GM12874 (cell line): ENCODE measurements around the gene BMF.
A peak's percentile ranks its signal among the peaks of the same experiment; 100 is the strongest.

Source experiments
- TF ChIP-seq, protein P1 (sequence below): IDR thresholded peaks from 2 replicates; pipeline ENCODE4 v1.5.1; 2011; ENCODE audit warnings: low read depth, mild to moderate bottlenecking, control low read depth, low read length, moderate library complexity; ENCODE audit not compliant: insufficient read depth

Gene BMF

DNA sequence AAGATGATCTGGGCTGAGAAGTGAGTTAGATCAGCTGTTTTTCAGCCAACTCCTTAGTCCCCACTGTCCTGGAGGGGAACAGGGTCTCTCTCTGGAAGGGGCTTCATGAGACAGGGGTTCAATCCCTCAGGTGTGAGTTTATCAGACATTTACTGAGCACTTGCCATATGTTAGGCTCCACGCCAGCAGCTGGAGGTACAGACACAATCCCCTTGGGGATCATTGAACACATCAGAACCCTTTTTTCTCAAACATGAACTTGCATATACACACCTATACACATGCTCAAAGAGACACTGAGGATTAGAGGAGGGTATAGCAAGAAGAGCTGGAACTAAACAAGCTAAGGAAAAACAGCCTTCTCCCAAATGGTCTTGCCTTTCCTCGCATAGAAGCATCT is 5.5 kb upstream of the BMF start:
- TF ChIP-seq, protein P1, sequence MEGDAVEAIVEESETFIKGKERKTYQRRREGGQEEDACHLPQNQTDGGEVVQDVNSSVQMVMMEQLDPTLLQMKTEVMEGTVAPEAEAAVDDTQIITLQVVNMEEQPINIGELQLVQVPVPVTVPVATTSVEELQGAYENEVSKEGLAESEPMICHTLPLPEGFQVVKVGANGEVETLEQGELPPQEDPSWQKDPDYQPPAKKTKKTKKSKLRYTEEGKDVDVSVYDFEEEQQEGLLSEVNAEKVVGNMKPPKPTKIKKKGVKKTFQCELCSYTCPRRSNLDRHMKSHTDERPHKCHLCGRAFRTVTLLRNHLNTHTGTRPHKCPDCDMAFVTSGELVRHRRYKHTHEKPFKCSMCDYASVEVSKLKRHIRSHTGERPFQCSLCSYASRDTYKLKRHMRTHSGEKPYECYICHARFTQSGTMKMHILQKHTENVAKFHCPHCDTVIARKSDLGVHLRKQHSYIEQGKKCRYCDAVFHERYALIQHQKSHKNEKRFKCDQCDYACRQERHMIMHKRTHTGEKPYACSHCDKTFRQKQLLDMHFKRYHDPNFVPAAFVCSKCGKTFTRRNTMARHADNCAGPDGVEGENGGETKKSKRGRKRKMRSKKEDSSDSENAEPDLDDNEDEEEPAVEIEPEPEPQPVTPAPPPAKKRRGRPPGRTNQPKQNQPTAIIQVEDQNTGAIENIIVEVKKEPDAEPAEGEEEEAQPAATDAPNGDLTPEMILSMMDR = no peak

DNA sequence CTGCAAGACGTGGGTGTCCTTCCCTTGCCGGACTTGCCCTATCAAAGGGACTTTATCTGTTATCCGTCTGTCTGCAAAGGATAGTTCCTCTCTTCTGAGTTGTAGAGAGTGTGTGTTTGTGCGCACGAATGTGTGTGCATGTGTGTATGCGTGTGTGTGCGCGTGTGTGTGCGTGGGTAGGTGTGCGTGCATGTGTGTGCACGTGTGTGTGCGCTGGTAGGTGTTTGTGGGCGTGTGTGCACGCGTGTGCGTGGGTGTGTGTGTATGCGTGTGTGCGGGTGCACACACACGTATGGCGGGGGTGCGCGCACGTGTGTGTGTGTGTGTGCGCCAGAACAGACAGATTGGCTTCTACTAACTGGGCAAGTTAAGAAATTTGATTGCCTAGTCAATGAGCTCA is 4.1 kb upstream of the BMF start:
- TF ChIP-seq, protein P1 = no peak

DNA sequence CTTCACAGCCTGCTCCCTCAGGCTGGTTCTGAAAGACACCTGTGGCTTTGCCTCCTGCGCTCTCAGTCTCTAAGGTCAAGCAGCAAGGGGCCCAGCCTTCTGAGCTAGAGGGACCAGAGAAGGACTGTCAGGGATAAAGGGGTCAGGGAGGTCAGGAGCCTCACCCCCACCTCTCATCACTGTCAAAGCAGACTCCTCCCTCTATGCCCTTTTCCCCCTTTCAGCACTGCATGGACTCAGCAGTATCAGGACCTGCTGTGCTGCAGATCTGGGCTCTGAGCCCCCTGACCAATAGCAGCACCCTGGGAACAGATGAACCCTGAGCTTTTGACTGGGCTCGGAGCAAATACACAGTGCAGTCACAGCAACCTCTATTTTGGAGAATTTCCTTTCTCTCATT is 3.2 kb upstream of the BMF start:
- TF ChIP-seq, protein P1 = no peak

DNA sequence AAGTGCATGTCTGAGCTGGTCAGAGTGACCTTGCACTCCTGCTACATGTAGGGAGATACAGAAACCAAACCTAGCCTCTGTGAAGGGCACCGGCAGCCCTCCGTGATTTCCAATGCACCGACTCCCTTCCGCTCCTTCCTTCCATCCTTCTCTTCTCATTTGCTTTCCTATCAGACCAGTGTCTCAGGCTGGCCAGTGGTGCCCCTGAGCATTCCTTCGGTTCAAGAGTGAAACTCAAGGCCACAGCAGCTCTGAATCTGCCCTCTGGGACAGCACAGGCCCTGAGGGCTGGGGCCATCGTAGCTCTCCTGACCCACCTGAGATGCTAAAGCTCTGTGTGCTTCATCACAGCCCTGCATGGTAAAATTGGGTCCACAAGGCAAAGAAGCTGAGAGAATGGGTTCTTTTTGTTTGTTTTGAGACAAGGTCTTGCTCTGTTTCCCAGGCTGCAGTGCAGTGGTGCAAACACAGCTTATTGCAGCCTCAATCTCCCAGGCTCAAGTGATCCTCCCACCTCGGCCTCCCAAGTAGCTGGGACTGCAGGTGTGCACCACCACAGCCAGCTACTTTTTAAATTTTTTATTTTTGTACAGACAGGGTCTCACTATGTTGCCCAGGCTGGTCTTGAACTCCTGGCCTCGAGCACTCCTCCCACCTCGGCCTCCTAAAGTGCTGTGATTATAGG is 2.3 kb upstream of the BMF start:
- TF ChIP-seq, protein P1 = no peak

DNA sequence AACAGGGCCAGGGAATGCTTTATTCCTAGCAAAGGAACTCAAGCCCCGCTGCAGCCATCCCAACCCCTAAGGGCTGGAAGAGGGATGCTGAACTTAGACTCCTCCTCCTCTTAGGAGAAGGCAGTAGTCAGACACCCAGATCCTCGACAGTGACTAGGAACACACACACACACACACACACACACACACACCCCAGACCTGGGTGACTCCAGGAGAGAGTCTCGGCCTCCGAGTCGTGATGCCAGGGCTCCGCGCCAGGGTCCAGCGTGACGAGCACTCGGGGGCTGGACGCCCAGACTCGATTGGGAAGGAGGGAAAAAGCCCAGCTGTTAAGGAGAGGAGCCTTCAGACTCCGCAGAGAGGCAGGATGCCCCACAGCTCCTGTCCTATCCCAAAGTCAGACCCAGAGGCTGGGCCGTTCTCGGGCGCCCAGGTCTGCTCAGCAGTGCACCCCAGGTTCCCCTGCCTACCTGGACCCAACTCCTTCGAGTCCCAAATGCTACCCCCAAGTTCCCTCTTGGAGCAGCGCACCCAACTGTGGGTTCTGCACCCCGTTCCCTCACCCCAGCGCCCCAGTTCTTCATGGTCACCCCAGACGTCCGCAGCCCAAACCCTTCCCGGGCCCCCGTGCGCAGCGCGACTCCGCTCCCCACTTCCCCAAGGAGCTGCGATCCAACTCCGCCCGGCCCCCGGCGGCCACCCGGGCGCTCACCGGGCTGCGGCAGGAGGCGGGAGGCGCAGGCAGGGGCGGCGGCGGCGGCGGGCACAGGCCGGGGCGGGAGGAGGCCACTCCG is 421 bp downstream of the BMF start:
- TF ChIP-seq, protein P1 = no peak

DNA sequence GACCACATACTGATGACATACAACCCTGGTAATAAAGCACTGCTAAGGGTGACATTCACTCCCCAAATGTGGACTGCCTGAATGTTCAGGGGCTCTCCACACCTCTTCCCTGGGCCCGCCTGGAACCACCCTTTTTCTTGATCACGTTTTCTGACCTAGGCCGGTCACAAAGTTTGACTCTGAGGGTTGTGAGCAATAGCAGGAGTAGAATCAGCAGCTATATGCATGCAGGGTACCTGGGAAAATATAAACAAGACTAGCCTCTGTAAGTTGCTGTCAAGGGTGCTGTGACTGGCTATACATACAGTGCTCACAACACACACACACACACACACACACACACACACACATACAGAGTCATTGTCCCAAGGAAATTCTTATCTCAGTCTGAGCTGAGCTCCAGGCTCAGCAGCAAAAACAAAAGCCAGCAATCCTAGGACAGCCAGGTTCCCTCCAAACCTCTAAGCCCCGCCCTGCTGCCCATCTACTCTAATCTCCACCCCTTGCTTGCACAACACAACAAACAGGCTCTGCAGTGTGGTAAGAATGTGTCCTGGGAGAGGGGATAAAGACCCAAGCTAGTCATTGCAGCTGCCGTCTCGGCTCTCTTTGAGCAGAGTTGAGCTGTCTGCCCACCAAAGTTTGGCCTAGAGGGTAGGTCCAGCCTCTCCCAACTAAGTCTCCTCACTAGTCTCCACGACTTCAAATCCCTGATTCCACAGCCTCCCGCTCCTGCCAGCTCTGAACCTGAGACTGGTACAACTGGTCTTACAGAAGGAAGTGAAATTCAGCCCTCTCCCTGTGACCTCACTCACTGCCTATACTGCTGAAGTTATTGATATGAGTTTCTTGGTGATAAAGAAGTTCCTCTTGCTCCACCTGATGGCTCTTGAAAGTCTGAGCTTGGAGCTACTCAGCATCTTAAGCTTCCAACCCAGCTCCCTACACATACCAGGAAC is 2.2 kb downstream of the BMF start:
- TF ChIP-seq, protein P1 = 0 out of 2 replicates have a peak, but pooled peaks have one; percentile 5
